ENCODE data around the gene THRAP3.

DNA sequence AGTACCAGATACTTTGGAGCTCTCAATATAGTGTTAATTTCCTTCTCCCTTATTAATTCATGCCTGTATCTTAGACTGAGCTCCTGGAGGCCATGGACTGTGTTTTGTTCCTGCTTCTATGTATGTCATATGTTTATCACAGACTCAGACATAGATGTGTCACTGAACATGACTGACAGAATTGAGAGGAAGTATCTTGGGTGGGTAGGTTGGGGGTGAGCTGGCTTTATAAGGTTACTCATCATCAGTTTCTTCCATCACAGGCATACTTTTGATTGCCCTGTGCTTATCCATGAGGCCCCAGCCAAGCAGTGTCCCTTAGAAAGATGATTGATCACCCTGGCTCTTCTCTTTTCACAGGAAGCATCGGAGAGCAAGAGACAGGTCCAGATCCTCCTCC is 76.3 kb downstream of the THRAP3 start:
- TF ChIP-seq CTCF (IDR thresholded peaks at IDR 0.05) = no peak
- no peak for TF ChIP-seq POLR2A (IDR thresholded peaks at IDR 0.05)

All from lower leg skin (tissue), 3 donors.